Type B pancreatic cell (in vitro differentiated cells): ENCODE data around the gene PIGH. TPM values are rescaled to one million over a fixed set of nuclear protein-coding genes. Genes with fewer than 3 reads are reported as not detected.

Experiments used
- DNase-seq: peaks from one replicate; pipeline ENCODE4 v3.0.0; 2021; ENCODE audit warnings: mixed read lengths; ENCODE audit not compliant: unreplicated experiment; ENCODE audit errors: extremely low spot score
- H3K27ac Mint-ChIP-seq: 2 replicates; pipeline ENCODE4 v1.8.0; 2021; ENCODE audit warnings: mild to moderate bottlenecking, mixed read lengths
- H3K27me3 Mint-ChIP-seq: 2 replicates; pipeline ENCODE4 v1.8.0; 2021; ENCODE audit warnings: mixed read lengths
- H3K36me3 Mint-ChIP-seq: 2 replicates; pipeline ENCODE4 v1.8.0; 2021; ENCODE audit warnings: mixed read lengths
- H3K4me1 Mint-ChIP-seq: one replicate; pipeline ENCODE4 v1.8.0; 2021; ENCODE audit warnings: mixed read lengths; ENCODE audit not compliant: unreplicated experiment
- H3K4me3 Mint-ChIP-seq: 2 replicates; pipeline ENCODE4 v1.8.0; 2021; ENCODE audit warnings: mild to moderate bottlenecking, mixed read lengths
- H3K9me3 Mint-ChIP-seq: 2 replicates; pipeline ENCODE4 v1.8.0; 2021; ENCODE audit warnings: mixed read lengths
- CTCF ChIP-seq: fragments of 200-600 bp; sonication (generic); conservative IDR thresholded peaks from 2 replicates; pipeline ENCODE4 v1.5.0; 2021; ENCODE audit warnings: antibody characterized with exemption, mild to moderate bottlenecking
- total RNA-seq: library from RNA; stranded (reverse); gene quantifications from 2 replicates; pipeline ENCODE4 v1.2.1, GENCODE V29; 2021; ENCODE audit warnings: low replicate concordance

The PIGH gene
- total RNA-seq, 1 donor from 2014 or later = 20.3 TPM

GRCh38 chr14:67581643-67582042, 18.4 kb downstream of the PIGH start:
- Mint-ChIP-seq H3K4me1 (no peaks in the 10 kb centered on the region), H3K4me3 (no peak overlapping the region), H3K27ac (no peak overlapping the region), H3K36me3 (peaks cover 6% of the 10 kb centered on the region), H3K9me3 (no peaks in the 10 kb centered on the region), H3K27me3 (no peaks in the 10 kb centered on the region)
- TF ChIP-seq CTCF = no peak
- DNase-seq = no peak

GRCh38 chr14:67580336-67581171, 19.5 kb downstream of the PIGH start:
- H3K27me3 Mint-ChIP-seq = no peaks in the 10 kb centered on the region
- no peak overlapping the region for H3K27ac Mint-ChIP-seq
- H3K36me3 Mint-ChIP-seq = no peaks in the 10 kb centered on the region
- no peak for TF ChIP-seq CTCF
- no peaks in the 10 kb centered on the region for H3K9me3 Mint-ChIP-seq
- no peaks in the 10 kb centered on the region for H3K4me1 Mint-ChIP-seq
- no peak overlapping the region for H3K4me3 Mint-ChIP-seq
- DNase-seq = no peak

- Mint-ChIP-seq H3K27ac (no peak overlapping the region), H3K36me3 (no peaks in the 10 kb centered on the region), H3K9me3 (no peaks in the 10 kb centered on the region), H3K27me3 (no peaks in the 10 kb centered on the region), H3K4me1 (no peaks in the 10 kb centered on the region), H3K4me3 (no peak overlapping the region)
- no peak for DNase-seq
- TF ChIP-seq CTCF = no peak
Measured at GRCh38 chr14:67579636-67580035, 20.4 kb downstream of the PIGH start.

GRCh38 chr14:67579040-67579439, 21.0 kb downstream of the PIGH start:
- TF ChIP-seq CTCF = no peak
- H3K36me3 Mint-ChIP-seq = no peaks in the 10 kb centered on the region
- H3K4me3 Mint-ChIP-seq = no peak overlapping the region

DNA sequence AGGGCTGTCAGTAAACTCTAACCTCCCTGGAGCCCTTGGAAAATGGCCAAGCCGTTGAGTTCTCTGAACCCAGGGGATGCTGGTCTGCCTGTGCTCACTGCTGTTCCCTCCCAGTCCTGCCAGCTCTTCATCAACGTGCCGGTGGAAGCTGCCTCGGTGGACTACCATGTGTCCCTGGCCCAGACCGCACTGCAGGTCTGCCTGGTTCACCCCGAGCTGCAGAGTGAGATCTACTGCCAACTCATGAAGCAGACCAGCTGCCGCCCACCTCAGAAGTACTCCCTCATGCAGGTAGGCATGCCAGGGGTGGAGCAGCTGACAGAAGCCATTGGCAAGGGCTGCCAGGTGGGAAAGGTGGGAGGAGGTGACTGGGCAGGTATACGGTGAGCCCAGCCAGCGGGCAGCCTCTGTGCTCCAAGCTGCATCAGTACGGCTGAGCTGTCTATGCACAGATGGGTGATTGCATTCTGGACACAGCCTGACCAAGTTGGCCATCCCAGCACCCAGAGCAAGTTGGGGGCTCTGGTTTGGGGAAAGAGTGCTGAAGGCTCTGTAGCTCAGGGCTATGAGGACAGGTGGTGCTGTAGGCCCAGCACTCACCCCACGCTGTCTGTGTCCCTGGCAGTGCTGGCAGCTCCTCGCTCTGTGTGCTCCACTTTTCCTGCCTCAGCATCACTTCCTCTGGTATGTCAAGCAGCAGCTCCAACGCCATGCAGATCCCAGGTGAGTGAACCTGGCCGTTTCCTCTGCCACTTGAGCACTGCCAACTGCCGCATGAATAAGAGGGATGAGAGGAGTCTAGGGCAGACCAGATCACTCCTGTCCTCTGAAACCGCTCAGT, 21.9 kb downstream of the PIGH start:
- DNase-seq = no peak
- Mint-ChIP-seq H3K4me1 (no peaks in the 10 kb centered on the region), H3K4me3 (no peak overlapping the region), H3K9me3 (no peaks in the 10 kb centered on the region), H3K27me3 (no peaks in the 10 kb centered on the region), H3K27ac (no peak overlapping the region), H3K36me3 (peaks cover 3% of the 10 kb centered on the region)
- no peak for TF ChIP-seq CTCF

More at GRCh38 chr14:67579040-67579439, 21.0 kb downstream of the PIGH start:
- Mint-ChIP-seq H3K27ac (no peak overlapping the region), H3K4me1 (no peaks in the 10 kb centered on the region), H3K9me3 (no peaks in the 10 kb centered on the region), H3K27me3 (no peaks in the 10 kb centered on the region)
- DNase-seq = no peak
